PC-3 (cell line): ENCODE data around the gene ATF7. TPM values are rescaled to one million over a fixed set of nuclear protein-coding genes. Genes with fewer than 3 reads are reported as not detected.

ENCODE experiments used
- ATAC-seq: fragments of 200-7000 bp; cut with Tn5 transposase; 2 replicates; pipeline ENCODE4 v1.9.1; 2020; ENCODE audit warnings: mild to moderate bottlenecking, moderate library complexity
- BruUV-seq: library from RNA; stranded (reverse); fragments of 400-500 nt; replicated peaks from 2 replicates; lab custom pipeline; 2021; lab: Mats Ljungman, UMichigan
- CTCF ChIA-PET: fragments of 300-600 bp; sonication (Branson Sonifier 250); formaldehyde crosslinking; loops from one replicate; lab custom pipeline; 2022; ENCODE audit warnings: antibody characterized with exemption; lab: Charles Lee
- POLR2A ChIA-PET: fragments of 300-600 bp; sonication (Branson Sonifier 250); formaldehyde crosslinking; loops from one replicate; lab custom pipeline; 2022; ENCODE audit warnings: antibody characterized with exemption; ENCODE audit not compliant: unreplicated experiment; lab: Charles Lee
- DNase-seq: peaks from one replicate; pipeline ENCODE4 v3.0.0-alpha.2; 2015
- H2AFZ ChIP-seq: fragments of 300-600 bp; sonication (generic); 2 replicates; pipeline ENCODE4 v1.6.0; 2016; ENCODE audit warnings: antibody characterized with exemption, low read length
- H3F3A ChIP-seq: fragments of 300-600 bp; sonication (generic); one replicate; pipeline ENCODE4 v1.6.0; 2017; ENCODE audit warnings: antibody characterized with exemption, low read length, control low read depth, mild to moderate bottlenecking; ENCODE audit not compliant: unreplicated experiment
- H3K27ac ChIP-seq: fragments of 300-600 bp; sonication (generic); 2 replicates; pipeline ENCODE4 v1.5.1; 2016; ENCODE audit warnings: mild to moderate bottlenecking, low read length
- H3K27me3 ChIP-seq: fragments of 300-600 bp; sonication (generic); 2 replicates; pipeline ENCODE4 v1.6.1; 2016; ENCODE audit warnings: low read length, mixed read lengths
- H3K36me3 ChIP-seq: fragments of 300-600 bp; sonication (generic); 2 replicates; pipeline ENCODE4 v1.6.1; 2016; ENCODE audit warnings: low read depth, mixed run types, low read length, mixed read lengths
- H3K4me1 ChIP-seq: fragments of 300-600 bp; sonication (generic); 2 replicates; pipeline ENCODE4 v1.5.1; 2016; ENCODE audit warnings: low read length; ENCODE audit not compliant: insufficient read depth
- H3K4me2 ChIP-seq: fragments of 300-600 bp; sonication (generic); 2 replicates; pipeline ENCODE4 v1.6.0; 2016; ENCODE audit warnings: low read length
- H3K4me3 ChIP-seq: fragments of 300-600 bp; sonication (generic); 2 replicates; pipeline ENCODE4 v1.5.1; 2016; ENCODE audit warnings: mild to moderate bottlenecking, low read length, mixed read lengths
- H3K79me2 ChIP-seq: fragments of 300-600 bp; sonication (generic); 2 replicates; pipeline ENCODE4 v1.6.1; 2017; ENCODE audit warnings: low read length, mixed read lengths
- H3K9ac ChIP-seq: fragments of 300-600 bp; sonication (generic); 2 replicates; pipeline ENCODE4 v1.6.0; 2016; ENCODE audit warnings: mild to moderate bottlenecking, low read length
- H3K9me2 ChIP-seq: fragments of 300-600 bp; sonication (generic); replicated peaks from 2 replicates; pipeline ENCODE4 v1.6.1; 2016; ENCODE audit warnings: mixed run types, low read length, mixed read lengths
- H3K9me3 ChIP-seq: fragments of 300-600 bp; sonication (generic); 2 replicates; pipeline ENCODE4 v1.6.1; 2016; ENCODE audit warnings: low read length, mixed read lengths
- H4K20me1 ChIP-seq: fragments of 300-600 bp; sonication (generic); 2 replicates; pipeline ENCODE4 v1.6.1; 2016; ENCODE audit warnings: low read length, mixed read lengths
- EZH2 ChIP-seq: fragments of 300-600 bp; sonication (generic); IDR thresholded peaks from one replicate; pipeline ENCODE4 v1.6.1; 2017; ENCODE audit warnings: antibody characterized with exemption, mild to moderate bottlenecking, low read length; ENCODE audit not compliant: unreplicated experiment
- EZH2phosphoT487 ChIP-seq: fragments of 300-600 bp; sonication (generic); IDR thresholded peaks from 2 replicates; pipeline ENCODE4 v1.6.1; 2018; ENCODE audit warnings: mild to moderate bottlenecking, antibody characterized with exemption, low read length, borderline replicate concordance
- intact Hi-C: fragments of 100-400 bp; cut with micrococcal nuclease; formaldehyde crosslinking; loops from 2 replicates; pipeline ENCODE4 v1.9.0; 2023
- total RNA-seq: library from RNA; depleted of rRNA; stranded (reverse); fragments of >200 nt; gene quantifications from 2 replicates; pipeline ENCODE4 v1.2.3, GENCODE V29; 2014
- TF ChIP-seq, protein P1 (sequence below): fragments of 300-600 bp; sonication (generic); conservative IDR thresholded peaks from 2 replicates; pipeline ENCODE4 v1.5.1; 2017; ENCODE audit warnings: antibody characterized with exemption, low read depth, mild to moderate bottlenecking, low read length

The ATF7 gene
- total RNA-seq, 1 experiment from 2014 or later = 7.9 TPM

DNA sequence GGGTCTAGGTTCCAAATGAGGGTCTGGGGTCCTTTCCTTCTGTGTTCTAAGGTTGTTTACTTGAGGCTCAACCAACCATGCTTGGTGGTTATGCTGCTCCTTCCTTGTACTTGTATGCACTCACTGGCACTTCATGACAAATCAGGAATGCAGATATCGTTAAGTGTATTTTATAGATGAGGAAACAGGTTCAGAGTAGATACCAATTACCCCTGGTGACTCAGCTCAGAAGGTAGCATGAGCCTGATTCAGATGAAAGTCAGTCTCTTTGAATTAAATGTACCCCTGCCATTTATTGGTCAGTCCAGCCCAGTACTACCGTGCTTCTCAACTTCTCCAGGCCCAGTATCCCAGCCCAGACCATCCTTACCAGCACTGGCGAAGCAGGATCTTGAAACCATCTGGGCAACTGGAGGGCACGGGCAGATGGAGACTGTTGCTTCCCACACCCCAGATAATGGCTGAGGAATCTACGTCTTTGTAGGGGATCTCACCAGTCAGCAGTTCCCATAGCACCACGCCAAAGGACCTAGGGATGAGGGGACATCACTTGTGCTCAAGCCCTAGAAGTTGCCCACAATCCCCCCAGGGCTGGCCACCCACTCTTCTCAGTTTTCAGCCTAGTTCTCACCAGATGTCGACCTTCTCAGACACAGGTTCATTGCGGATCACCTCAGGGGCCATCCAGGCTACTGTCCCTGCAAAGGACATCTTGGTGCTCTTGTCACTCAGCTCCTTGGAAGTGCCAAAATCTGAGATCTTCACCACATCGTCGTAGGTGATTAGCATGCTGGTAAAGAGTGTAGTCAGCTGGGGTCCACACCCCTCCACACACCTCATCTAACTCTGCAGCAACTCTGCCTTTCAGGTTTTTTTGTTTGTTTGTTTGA lies 141.3 kb downstream of the ATF7 start:
- Histone ChIP-seq H4K20me1 (peaks cover 15% of the 10 kb centered on the region; the same call in 1 of the 2 replicates), H3K36me3 (peaks cover 35% of the 10 kb centered on the region), H3K9ac (no peak overlapping the region), H3K4me2 (no peak overlapping the region), H2AFZ (no peak overlapping the region), H3K4me3 (no peak overlapping the region), H3K9me3 (no peaks in the 10 kb centered on the region), H3F3A (peaks cover 16% of the 10 kb centered on the region), H3K27me3 (no peaks in the 10 kb centered on the region), H3K9me2 (no peaks in the 10 kb centered on the region), H3K79me2 (no peaks in the 10 kb centered on the region), H3K4me1 (no peaks in the 10 kb centered on the region), H3K27ac (no peak overlapping the region)
- ATAC-seq (peak; percentile 33), DNase-seq (peak; percentile 54)
- BruUV-seq = no TSS peak
- TF ChIP-seq, protein P1, sequence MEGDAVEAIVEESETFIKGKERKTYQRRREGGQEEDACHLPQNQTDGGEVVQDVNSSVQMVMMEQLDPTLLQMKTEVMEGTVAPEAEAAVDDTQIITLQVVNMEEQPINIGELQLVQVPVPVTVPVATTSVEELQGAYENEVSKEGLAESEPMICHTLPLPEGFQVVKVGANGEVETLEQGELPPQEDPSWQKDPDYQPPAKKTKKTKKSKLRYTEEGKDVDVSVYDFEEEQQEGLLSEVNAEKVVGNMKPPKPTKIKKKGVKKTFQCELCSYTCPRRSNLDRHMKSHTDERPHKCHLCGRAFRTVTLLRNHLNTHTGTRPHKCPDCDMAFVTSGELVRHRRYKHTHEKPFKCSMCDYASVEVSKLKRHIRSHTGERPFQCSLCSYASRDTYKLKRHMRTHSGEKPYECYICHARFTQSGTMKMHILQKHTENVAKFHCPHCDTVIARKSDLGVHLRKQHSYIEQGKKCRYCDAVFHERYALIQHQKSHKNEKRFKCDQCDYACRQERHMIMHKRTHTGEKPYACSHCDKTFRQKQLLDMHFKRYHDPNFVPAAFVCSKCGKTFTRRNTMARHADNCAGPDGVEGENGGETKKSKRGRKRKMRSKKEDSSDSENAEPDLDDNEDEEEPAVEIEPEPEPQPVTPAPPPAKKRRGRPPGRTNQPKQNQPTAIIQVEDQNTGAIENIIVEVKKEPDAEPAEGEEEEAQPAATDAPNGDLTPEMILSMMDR = no peak
- TF ChIP-seq EZH2phosphoT487 = no peak
- no peak for TF ChIP-seq EZH2
- CTCF ChIA-PET = no interaction called here
- intact Hi-C loops = no loop called here
- POLR2A ChIA-PET = no interaction called here

DNA sequence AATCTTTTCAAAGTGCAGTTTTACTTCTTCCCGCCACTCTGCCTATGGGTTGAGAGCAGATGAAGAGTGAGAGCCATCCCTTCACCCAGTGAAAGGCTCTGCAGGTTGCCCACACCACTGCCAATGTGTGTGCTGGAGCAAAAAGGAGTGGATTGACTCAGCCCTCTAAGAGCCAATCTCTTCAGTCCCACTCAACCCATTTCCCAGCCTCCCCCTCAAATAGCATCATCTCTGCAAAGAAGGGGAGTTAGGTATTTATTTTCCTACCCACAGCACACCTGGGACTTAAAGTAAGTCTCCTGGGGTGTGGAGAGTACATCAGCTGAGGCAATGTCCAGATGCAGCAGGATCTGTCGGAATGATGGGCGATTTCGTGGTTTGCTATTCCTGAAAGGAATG lies 142.2 kb downstream of the ATF7 start:
- Histone ChIP-seq H4K20me1 (peaks cover 23% of the 10 kb centered on the region), H3K79me2 (no peaks in the 10 kb centered on the region), H3K4me2 (no peak overlapping the region), H3K9ac (no peak overlapping the region), H3K36me3 (peaks cover 44% of the 10 kb centered on the region), H3K4me3 (no peak overlapping the region), H2AFZ (no peak overlapping the region), H3K4me1 (no peaks in the 10 kb centered on the region), H3K9me3 (no peaks in the 10 kb centered on the region), H3F3A (peaks cover 16% of the 10 kb centered on the region), H3K27ac (no peak overlapping the region), H3K9me2 (no peaks in the 10 kb centered on the region), H3K27me3 (no peaks in the 10 kb centered on the region)
- ChIA-PET POLR2A (no interaction called here), CTCF (no interaction called here)
- no TSS peak for BruUV-seq
- TF ChIP-seq, protein P1 = no peak
- no peak for TF ChIP-seq EZH2phosphoT487
- no peak for TF ChIP-seq EZH2
- DNase-seq = no peak
- no peak for ATAC-seq
- intact Hi-C loops = no loop called here
